GM18526 (cell line): ENCODE results near the gene HNRNPAB.
A peak's percentile ranks its signal among the peaks of the same experiment; 100 is the strongest.

Experiments
- POLR2A ChIP-seq: IDR thresholded peaks from 3 replicates; pipeline ENCODE4 v1.6.1; 2011; ENCODE audit not compliant: insufficient read length; ENCODE audit errors: extremely low read depth

Gene HNRNPAB

GRCh38 chr5:178192244-178192643 is 12.1 kb upstream of the HNRNPAB start:
- TF ChIP-seq POLR2A, result no peak

- TF ChIP-seq POLR2A, result no peak
Observed at GRCh38 chr5:178192787-178193186, 11.5 kb upstream of the HNRNPAB start.

- TF ChIP-seq POLR2A, result no peak
Observed at GRCh38 chr5:178193251-178193809, 11.0 kb upstream of the HNRNPAB start.

GRCh38 chr5:178194026-178194425 is 10.3 kb upstream of the HNRNPAB start:
- TF ChIP-seq POLR2A, result no peak

GRCh38 chr5:178196281-178196812 is 8.0 kb upstream of the HNRNPAB start:
- no peak for TF ChIP-seq POLR2A

GRCh38 chr5:178196986-178197385 is 7.3 kb upstream of the HNRNPAB start:
- TF ChIP-seq POLR2A, result no peak

- no peak for TF ChIP-seq POLR2A
Observed at GRCh38 chr5:178198706-178199105, 5.6 kb upstream of the HNRNPAB start.

- no peak for TF ChIP-seq POLR2A
Observed at GRCh38 chr5:178199581-178200434, 4.5 kb upstream of the HNRNPAB start.

GRCh38 chr5:178201221-178201926 is 3.0 kb upstream of the HNRNPAB start:
- TF ChIP-seq POLR2A, result no peak

- TF ChIP-seq POLR2A, result no peak
Observed at GRCh38 chr5:178201927-178202235, 2.5 kb upstream of the HNRNPAB start.

GRCh38 chr5:178202541-178202940 is 1.8 kb upstream of the HNRNPAB start:
- no peak for TF ChIP-seq POLR2A

- TF ChIP-seq POLR2A, result no peak
Observed at GRCh38 chr5:178203670-178204181, 607 bp upstream of the HNRNPAB start.

- peak; percentile 16 for TF ChIP-seq POLR2A
Observed at GRCh38 chr5:178204935-178205748, 809 bp downstream of the HNRNPAB start.

- no peak for TF ChIP-seq POLR2A
Observed at GRCh38 chr5:178205749-178206047, 1.4 kb downstream of the HNRNPAB start.
